VCaP (cell line): ENCODE results near the gene SUMF2.
A peak's percentile ranks its signal among the peaks of the same experiment; 100 is the strongest.
"Not testable (repeated sequence)": the region's sequence is repeated elsewhere in the genome, so short reads cannot be mapped to it uniquely, and the experiment has no call there.

Experiments
- H3K27ac ChIP-seq: fragments of 450-650 bp; 2 replicates; pipeline ENCODE4 v1.5.1; 2017
- TF ChIP-seq, protein P1 (sequence below): fragments of 450-650 bp; conservative IDR thresholded peaks from 2 replicates; pipeline ENCODE4 v1.5.1; 2017; ENCODE audit warnings: mild to moderate bottlenecking, moderate library complexity

Gene SUMF2

DNA sequence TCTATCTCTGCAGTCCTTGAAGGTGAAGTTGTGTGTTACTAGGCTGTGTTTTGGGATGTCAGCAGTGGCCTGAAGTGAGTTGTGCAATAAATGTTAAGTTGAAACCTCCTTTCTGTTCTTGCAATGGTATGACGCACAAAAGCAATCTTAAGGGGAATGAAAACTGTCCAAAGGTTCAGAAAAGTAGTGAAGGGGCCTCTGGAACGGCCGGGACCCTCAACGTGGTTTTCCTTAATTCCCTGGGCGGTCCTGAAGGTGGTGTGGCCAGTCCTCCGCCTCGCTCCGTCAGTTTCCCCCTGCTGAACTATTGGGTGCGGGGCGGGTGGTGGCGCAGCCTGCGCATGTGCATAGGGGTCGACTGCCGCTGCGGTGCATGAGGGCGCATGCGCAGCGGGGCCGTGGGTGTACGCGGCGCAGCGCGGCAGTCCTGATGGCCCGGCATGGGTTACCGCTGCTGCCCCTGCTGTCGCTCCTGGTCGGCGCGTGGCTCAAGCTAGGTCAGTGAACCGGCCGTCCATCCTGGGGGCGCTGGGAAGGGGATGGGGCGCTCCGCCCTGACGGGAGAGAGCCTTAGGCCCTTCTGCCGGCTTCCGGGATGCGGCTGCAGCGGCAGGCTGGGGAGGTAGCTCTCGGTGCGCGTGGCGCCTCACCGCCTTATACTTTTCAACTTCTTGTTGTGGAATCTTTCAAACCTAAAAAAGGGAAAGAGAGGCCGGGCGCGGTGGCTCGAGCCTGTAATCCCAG lies at the start of gene SUMF2:
SUMF2 (plus strand) TSS at position 405 of the 744 bp plus-strand sequence; CDS start at position 431, 26 bp downstream.
- peak within 1 kb of the TSS; percentile 96 for H3K27ac ChIP-seq
- TF ChIP-seq, protein P1, sequence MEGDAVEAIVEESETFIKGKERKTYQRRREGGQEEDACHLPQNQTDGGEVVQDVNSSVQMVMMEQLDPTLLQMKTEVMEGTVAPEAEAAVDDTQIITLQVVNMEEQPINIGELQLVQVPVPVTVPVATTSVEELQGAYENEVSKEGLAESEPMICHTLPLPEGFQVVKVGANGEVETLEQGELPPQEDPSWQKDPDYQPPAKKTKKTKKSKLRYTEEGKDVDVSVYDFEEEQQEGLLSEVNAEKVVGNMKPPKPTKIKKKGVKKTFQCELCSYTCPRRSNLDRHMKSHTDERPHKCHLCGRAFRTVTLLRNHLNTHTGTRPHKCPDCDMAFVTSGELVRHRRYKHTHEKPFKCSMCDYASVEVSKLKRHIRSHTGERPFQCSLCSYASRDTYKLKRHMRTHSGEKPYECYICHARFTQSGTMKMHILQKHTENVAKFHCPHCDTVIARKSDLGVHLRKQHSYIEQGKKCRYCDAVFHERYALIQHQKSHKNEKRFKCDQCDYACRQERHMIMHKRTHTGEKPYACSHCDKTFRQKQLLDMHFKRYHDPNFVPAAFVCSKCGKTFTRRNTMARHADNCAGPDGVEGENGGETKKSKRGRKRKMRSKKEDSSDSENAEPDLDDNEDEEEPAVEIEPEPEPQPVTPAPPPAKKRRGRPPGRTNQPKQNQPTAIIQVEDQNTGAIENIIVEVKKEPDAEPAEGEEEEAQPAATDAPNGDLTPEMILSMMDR = peak; percentile 26; the same call in 1 of the 2 replicates

DNA sequence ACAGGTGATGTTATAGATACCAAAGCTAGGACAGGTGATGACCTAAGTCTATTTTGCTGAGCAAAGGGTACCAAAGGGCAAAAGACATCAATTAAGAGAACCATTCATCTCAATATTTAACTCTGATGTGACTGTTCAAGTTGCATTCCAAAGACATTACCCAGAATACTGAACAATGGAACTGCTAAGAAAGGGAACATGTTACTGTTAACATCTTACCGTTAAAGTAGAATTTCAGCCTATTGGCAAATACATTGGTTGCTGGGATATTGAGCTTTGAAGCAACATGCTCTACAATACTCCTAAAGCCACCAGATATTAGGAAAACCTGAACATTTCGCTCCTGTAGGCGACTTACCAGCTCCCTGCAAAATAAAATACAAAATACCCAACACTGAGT lies 47.1 kb upstream of the SUMF2 start:
- H3K27ac ChIP-seq = not testable (repeated sequence)

DNA sequence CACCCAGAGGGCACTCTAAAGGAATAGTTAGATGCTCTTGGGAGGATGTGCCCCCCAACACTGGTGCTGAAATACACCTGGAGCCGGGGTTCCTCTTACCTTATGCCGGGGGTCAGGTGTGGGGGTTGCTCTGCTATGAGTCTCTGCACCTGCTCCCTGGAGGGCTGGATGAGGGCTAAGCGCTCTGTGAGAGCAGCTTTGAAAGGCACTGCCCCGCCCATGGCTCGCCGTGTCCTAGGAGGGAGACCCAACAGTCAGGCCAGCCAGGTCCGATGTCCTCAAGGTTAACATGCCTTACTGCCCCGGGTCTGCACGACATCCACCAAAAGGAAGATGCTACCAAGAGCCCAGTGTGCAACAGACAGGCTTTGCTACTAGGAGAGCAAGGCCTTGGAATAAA lies 44.6 kb upstream of the SUMF2 start:
- TF ChIP-seq, protein P1 = no peak
- H3K27ac ChIP-seq = no peak overlapping the region

DNA sequence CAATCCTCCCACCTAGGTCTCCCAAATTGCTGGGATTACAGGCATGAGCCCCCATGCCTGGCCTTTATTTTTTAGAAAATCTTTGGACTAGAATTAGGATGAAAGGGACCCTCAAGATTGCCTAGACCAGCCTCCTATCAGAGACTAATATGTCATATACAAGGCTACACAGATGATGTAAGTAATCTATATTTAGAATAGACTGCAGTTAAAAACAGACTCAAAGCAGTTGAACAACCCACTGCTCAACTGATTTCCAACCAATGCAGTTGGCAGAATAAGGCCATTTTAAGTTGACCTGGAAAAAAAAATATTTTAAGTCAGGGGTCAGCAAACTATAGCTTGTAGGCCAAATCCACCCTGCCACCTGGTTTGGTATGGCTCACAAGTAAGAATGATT lies 40.6 kb upstream of the SUMF2 start:
- TF ChIP-seq, protein P1 = no peak
- no peak overlapping the region for H3K27ac ChIP-seq

DNA sequence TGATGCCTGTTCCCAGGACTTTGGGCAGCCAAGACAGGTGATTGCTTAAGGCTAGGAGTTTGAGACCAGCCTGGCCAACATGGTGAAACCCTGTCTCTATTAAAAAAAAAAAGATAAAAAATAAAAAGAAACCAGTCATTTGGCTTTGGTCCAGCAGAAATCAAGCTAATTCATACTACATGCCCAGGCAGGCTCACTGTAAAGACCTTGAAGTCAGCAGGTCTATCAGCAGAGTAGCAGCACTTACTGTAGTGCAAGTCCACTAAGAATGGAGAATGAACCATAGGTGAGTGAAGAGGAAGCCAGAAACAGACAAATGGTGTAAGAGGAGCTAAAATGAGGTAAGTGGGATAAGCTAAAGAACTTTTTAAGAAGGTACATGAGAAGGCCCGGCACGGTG lies 37.5 kb upstream of the SUMF2 start:
- H3K27ac ChIP-seq = no peak overlapping the region
- TF ChIP-seq, protein P1 = no peak

DNA sequence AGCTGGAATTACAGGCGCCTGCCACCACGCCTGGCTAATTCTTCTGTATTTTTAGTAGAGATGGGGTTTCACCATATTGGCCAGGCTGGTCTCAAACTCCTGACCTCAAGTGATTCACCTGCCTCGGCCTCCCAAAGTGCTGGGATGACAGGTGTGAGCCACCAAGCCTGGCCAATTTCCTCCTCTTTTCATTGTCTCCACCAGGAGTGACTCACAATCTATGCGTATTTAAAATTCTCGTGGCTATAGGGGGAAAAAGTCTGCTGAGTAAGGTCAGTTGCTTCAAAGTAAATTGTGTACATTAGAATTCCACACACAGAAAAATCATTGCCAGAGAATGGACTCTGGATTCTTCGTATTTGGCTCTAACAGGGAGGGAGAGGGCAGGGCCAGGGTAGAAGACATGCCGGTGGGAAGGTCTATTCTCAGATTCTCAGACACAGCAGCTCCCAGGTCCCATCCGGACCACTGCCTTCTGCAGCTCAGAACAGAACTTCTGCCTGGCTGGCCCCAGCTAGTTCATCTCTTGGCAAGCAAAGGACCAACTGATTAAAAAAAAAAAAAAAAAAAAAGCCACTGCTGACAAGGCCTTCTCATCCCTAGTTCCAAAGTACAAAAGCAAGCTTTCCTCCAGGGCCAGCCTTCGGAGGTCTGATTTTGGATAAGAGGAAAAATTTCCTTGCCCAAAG lies 35.0 kb upstream of the SUMF2 start:
- TF ChIP-seq, protein P1 = no peak
- no peak overlapping the region for H3K27ac ChIP-seq

DNA sequence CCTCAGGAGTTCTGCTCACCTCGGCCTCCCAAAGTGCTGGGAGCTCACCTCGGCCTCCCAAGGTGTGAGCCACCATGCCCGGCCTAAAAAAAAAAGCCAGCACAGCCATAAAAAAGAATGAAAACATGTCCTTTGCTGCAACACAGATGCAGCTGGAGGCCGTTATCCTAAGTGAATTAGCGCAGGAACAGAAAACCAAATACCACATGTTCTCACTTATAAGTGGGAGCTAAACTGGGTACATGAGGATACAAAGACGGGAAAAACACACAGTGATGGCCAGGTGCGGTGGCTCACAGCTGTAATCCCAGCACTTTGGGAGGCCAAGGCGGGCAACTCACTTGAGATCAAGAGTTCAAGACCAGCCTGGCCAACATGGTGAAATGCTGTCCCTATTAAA lies 33.7 kb upstream of the SUMF2 start:
- no peak overlapping the region for H3K27ac ChIP-seq
- TF ChIP-seq, protein P1 = no peak

DNA sequence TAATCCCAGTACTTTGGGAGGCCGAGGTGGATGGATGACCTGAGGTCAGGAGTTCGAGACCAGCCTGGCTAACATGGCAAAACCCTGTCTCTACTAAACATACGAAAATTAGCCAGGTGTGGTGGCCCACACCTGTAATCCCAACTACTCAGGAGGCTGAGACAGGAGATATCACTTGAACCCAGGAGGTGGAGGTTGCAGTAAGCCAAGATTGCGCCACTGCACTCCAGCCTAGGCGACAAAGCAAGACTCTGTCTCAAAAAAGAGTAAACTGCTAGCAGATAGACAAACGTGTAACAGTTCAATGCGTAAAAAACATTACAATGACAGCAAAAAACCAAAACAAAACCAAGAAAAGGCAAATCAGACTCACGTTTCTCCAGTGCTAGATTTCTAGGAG lies 32.5 kb upstream of the SUMF2 start:
- H3K27ac ChIP-seq = peak overlapping the region; percentile 91; the same call in 1 of the 2 replicates

DNA sequence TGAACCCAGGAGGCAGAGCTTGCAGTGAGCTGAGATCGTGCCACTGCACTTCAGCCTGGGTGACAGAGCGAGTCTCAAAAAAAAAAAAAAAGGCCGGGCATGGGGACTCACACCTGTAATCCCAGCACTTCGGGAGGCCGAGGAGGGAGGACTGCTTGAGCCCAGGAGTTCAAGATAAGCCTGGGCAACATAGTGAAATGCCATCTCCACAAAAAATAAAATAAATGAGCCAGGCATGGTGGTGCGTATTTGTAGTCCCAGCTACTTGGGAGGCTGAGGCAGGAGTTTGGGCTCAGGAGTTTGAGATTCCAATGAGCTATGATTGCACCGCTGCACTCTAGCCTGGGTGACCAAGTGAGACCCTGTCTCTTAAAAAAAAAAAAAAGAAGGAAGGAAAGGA lies 31.5 kb upstream of the SUMF2 start:
- peak overlapping the region; percentile 91 for H3K27ac ChIP-seq
